OCI-LY1 (cell line): Measurements from ENCODE around the gene HMG20A.

Experiments used
- EZH2 ChIP-seq: fragments of 200-600 bp; sonication (generic), shearing (Covaris generic); IDR thresholded peaks from 2 replicates; pipeline ENCODE4 v1.8.0; 2017; ENCODE audit warnings: borderline replicate concordance, mixed run types, mild to moderate bottlenecking, antibody characterized with exemption, low read length, moderate library complexity, mixed read lengths
- TF ChIP-seq, protein P1 (sequence below): fragments of 200-600 bp; sonication (generic), shearing (Covaris generic); IDR thresholded peaks from 2 replicates; pipeline ENCODE4 v1.5.1; 2017; ENCODE audit warnings: mild to moderate bottlenecking, antibody characterized with exemption, low read length, moderate library complexity, mixed read lengths

DNA sequence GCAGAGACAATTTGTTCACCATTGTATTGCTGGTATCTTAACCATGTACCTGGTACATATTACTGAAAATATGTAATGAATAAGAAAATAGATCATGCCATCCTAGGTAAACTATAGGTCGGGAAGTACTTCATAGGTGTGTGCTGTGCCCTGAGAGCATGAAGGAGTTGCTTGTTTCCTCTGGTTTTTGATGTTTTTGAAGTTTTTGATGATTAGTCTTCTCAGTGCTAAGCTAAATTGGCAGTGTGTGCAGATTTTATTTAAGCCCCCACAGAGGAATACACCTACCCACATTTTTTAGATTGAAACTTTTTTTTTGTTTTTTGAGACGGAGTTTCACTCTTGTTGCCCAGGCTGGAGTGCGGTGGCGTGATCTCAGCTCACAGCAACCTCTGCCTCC, 16.6 kb downstream of the HMG20A start:
- TF ChIP-seq, protein P1, sequence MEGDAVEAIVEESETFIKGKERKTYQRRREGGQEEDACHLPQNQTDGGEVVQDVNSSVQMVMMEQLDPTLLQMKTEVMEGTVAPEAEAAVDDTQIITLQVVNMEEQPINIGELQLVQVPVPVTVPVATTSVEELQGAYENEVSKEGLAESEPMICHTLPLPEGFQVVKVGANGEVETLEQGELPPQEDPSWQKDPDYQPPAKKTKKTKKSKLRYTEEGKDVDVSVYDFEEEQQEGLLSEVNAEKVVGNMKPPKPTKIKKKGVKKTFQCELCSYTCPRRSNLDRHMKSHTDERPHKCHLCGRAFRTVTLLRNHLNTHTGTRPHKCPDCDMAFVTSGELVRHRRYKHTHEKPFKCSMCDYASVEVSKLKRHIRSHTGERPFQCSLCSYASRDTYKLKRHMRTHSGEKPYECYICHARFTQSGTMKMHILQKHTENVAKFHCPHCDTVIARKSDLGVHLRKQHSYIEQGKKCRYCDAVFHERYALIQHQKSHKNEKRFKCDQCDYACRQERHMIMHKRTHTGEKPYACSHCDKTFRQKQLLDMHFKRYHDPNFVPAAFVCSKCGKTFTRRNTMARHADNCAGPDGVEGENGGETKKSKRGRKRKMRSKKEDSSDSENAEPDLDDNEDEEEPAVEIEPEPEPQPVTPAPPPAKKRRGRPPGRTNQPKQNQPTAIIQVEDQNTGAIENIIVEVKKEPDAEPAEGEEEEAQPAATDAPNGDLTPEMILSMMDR, result no peak
- TF ChIP-seq EZH2, result no peak
